ENCODE results near the gene SIX5.

DNA sequence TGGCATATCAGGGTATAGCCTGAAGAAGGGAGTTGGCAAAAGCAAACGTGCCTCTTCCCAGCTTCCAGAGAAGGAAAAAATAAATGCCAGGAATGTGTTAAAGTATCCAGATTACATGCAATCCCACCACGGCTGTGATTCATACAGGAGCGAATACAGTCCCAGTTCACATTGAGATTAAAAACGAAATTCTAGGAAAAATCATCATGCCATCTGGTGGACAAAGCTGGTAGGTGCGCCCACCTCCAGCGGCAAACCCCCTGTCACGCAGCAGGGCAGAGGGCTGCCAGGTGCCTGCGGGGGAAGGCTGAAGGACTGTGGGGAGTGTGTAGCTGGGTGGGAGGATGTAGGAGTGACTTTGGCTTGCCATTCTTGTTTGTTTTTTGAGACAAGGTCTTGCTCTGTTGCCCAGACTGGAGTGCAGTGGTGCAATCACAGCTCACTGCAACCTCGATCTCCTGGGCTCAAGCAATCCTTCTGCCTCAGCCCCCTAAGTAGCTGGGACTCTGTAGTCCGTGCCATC is 30.0 kb upstream of the SIX5 start:
- no peak for TF ChIP-seq EZH2 (IDR thresholded peaks at IDR 0.05; ENCODE audit: insufficient read depth, low read length)
- TF ChIP-seq, protein P1, sequence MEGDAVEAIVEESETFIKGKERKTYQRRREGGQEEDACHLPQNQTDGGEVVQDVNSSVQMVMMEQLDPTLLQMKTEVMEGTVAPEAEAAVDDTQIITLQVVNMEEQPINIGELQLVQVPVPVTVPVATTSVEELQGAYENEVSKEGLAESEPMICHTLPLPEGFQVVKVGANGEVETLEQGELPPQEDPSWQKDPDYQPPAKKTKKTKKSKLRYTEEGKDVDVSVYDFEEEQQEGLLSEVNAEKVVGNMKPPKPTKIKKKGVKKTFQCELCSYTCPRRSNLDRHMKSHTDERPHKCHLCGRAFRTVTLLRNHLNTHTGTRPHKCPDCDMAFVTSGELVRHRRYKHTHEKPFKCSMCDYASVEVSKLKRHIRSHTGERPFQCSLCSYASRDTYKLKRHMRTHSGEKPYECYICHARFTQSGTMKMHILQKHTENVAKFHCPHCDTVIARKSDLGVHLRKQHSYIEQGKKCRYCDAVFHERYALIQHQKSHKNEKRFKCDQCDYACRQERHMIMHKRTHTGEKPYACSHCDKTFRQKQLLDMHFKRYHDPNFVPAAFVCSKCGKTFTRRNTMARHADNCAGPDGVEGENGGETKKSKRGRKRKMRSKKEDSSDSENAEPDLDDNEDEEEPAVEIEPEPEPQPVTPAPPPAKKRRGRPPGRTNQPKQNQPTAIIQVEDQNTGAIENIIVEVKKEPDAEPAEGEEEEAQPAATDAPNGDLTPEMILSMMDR (IDR thresholded peaks at IDR 0.05; ENCODE audit: insufficient read depth, low read depth, low read length) = peak; percentile 87
